ENCODE data around the gene SPCS1. TPM values are rescaled to one million over a fixed set of nuclear protein-coding genes. Genes with fewer than 3 reads are reported as not detected.

The SPCS1 gene
- total RNA-seq, 1 experiment from 2014 or later = 124 TPM

DNA sequence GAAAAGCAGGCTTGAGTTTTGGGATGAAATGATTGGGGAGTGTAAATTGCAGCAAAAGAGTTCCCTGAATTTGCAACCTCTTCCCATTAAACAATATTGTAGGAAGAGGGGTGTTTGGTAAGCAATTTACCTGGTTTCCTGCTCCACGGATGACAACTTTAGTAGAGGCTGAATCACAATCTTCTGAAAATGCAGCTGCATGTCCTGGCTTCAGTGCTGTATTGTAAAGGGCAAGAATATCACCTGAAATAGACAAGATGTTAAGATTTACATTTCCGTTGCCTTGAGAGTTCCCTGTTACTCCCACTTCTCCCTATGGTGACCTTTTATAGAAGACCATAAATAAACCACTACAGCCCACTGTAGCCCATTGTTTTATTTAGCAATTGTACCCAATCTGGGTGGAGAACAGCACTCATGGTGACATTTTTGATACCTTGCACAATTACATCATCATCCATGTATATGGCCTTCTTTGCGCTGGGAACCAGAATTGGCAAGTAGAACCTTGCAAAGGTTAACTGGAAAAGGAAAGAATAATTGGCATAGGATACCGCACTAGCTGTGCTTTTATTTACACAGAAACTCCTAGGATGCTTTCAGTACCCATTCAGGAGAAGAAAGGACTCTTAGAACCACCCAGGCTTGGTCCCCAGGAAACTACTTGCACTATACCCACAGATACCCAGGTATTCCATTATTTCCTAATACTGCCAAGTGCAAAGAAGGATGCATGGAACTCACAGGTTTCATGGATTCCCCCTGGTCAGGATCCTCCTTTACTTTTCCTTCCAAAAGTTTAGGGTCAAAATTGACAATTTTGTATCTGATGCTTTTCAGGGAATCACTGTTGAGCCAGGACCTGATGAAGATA, 9.9 kb upstream of the SPCS1 start:
- BruUV-seq (replicated peaks) = no TSS peak
- Histone ChIP-seq H2AFZ (ENCODE audit: low read depth, low read length, poor library complexity, severe bottlenecking) (no peak overlapping the region), H3K4me1 (ENCODE audit: control insufficient read depth in 1 of 2, insufficient read depth in 2 of 2, low read length in 2 of 2) (no peaks in the 10 kb centered on the region), H3K27me3 (ENCODE audit: insufficient read depth, low read length) (no peaks in the 10 kb centered on the region), H3K9ac (ENCODE audit: low read length) (no peak overlapping the region), H3K9me2 (ENCODE audit: insufficient read depth) (no peaks in the 10 kb centered on the region), H3K36me3 (ENCODE audit: control insufficient read depth in 1 of 2, insufficient read depth in 2 of 2, low read length in 2 of 2) (peaks cover 54 to 61% of the 10 kb centered on the region in 2 experiments), H3K79me2 (ENCODE audit: insufficient read depth, low read length) (peaks cover 28% of the 10 kb centered on the region), H4K20me1 (ENCODE audit: insufficient read depth) (peaks cover 25% of the 10 kb centered on the region; the same call in 1 of the 2 replicates), H3K27ac (ENCODE audit: low read depth, low read length) (no peak overlapping the region), H3K4me2 (ENCODE audit: low read length) (no peak overlapping the region), H3K9me3 (ENCODE audit: control insufficient read depth in 1 of 2, insufficient read depth in 1 of 2, low read depth in 1 of 2, low read length in 2 of 2) (no peaks in the 10 kb centered on the region), H3K4me3 (replicated peaks in 1 of 2; ENCODE audit: low read depth in 1 of 2, low read length in 2 of 2) (no peak overlapping the region)
- ChIA-PET RAD21 (ENCODE audit: low non-redundant PET in 1 of 2, low total read pairs in 2 of 2, uncharacterized antibody in 2 of 2, unreplicated experiment in 2 of 2) (no interaction called here), CTCF (no interaction called here), POLR2A (interaction anchor here (1.8 kb wide), 1 partner anchor 9 kb away, joined by 4 read pairs; no protein-coding TSS in a partner anchor)
- DNase-seq (ENCODE audit: low read depth, low spot score) (no peak), ATAC-seq (0 out of 2 replicates have a peak, but pooled peaks have one; percentile 10)
- TF ChIP-seq CEBPB (IDR thresholded peaks at IDR 0.05; ENCODE audit: low read depth) (no peak), ZNF274 (IDR thresholded peaks at IDR 0.05; ENCODE audit: low read depth, low read length) (no peak), RAD21 (IDR thresholded peaks at IDR 0.05; ENCODE audit: low read depth) (no peak), POLR2AphosphoS5 (IDR thresholded peaks at IDR 0.05; ENCODE audit: low read depth, low read length) (peak; percentile 46), ZFX (IDR thresholded peaks at IDR 0.05) (no peak)
- TF ChIP-seq, protein P1, sequence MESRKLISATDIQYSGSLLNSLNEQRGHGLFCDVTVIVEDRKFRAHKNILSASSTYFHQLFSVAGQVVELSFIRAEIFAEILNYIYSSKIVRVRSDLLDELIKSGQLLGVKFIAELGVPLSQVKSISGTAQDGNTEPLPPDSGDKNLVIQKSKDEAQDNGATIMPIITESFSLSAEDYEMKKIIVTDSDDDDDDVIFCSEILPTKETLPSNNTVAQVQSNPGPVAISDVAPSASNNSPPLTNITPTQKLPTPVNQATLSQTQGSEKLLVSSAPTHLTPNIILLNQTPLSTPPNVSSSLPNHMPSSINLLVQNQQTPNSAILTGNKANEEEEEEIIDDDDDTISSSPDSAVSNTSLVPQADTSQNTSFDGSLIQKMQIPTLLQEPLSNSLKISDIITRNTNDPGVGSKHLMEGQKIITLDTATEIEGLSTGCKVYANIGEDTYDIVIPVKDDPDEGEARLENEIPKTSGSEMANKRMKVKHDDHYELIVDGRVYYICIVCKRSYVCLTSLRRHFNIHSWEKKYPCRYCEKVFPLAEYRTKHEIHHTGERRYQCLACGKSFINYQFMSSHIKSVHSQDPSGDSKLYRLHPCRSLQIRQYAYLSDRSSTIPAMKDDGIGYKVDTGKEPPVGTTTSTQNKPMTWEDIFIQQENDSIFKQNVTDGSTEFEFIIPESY (IDR thresholded peaks at IDR 0.05; ENCODE audit: extremely low read depth, insufficient replicate concordance, low read length) = no peak
- intact Hi-C loops (cut with micrococcal nuclease) = no loop called here
